Measurements from ENCODE around the gene SYTL5. TPM values are rescaled to one million over a fixed set of nuclear protein-coding genes. Genes with fewer than 3 reads are reported as not detected.

Gene SYTL5
- polyA plus RNA-seq, 1 experiment: 2.3 TPM

- no peak for DNase-seq (ENCODE audit: low read depth, low spot score)
- Histone ChIP-seq H3K4me3 (ENCODE audit: low read depth, low read length) (no peak overlapping the region), H3K27me3 (ENCODE audit: control insufficient read depth, insufficient read depth, low read length) (no peaks in the 10 kb centered on the region), H3K9me3 (ENCODE audit: control insufficient read depth, insufficient read depth, low read length) (no peaks in the 10 kb centered on the region; the same call in 1 of the 2 replicates), H3K27ac (ENCODE audit: low read depth, low read length) (no peak overlapping the region)
- no peak for TF ChIP-seq CTCF (IDR thresholded peaks at IDR 0.05; ENCODE audit: low read depth, low read length)
- CTCF ChIA-PET: no interaction called here
- POLR2A ChIA-PET: no interaction called here
These were observed 5.6 kb upstream of the SYTL5 start for GRCh38 chrX:38000706-38001105.

DNA sequence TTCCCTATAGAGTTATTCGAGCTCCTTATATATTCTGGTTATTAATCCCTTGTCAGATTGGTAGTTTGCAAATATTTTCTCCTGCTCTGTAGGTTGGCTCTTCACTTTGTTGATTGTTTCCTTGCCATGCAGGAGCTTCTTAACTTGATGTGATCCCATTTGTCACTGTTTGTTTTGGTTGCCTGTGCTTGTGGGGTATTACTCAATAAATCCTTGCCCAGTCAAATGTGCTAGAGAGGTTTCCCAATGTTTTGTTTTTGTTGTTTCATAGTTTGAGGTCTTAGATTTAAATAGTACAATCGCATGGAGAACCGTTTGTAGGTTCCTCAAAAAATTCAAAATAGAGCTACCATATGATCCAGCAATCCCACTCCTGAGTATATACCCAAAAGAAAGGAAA, 2.3 kb upstream of the SYTL5 start:
- no peak for TF ChIP-seq CTCF (IDR thresholded peaks at IDR 0.05; ENCODE audit: low read depth, low read length)
- ChIA-PET POLR2A (no interaction called here), CTCF (no interaction called here)
- DNase-seq (ENCODE audit: low read depth, low spot score): no peak
- Histone ChIP-seq H3K27ac (ENCODE audit: low read depth, low read length) (no peak overlapping the region), H3K27me3 (ENCODE audit: control insufficient read depth, insufficient read depth, low read length) (no peaks in the 10 kb centered on the region), H3K4me3 (ENCODE audit: low read depth, low read length) (no peak overlapping the region), H3K9me3 (ENCODE audit: control insufficient read depth, insufficient read depth, low read length) (no peaks in the 10 kb centered on the region; the same call in 1 of the 2 replicates)

DNA sequence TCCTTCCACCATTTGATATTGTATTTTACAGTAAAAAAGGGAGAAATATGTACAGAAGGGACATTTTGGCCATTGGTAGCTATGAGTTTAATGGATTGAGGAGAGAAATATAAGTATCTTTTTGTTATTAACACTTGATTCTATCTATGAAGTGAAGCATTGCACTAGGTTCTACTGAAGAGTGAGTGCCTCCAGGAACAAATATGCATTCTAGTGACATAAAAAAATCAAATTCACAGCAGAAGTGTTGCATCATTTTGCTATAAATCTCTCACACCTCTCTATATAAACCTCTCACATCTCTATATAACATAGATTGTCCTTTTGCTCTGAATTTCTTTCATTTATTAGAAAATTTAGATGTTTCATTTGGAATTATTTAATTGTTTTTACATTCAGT, 425 bp downstream of the SYTL5 start:
- Histone ChIP-seq H3K27me3 (ENCODE audit: control insufficient read depth, insufficient read depth, low read length) (no peaks in the 10 kb centered on the region), H3K4me3 (ENCODE audit: low read depth, low read length) (no peak overlapping the region), H3K27ac (ENCODE audit: low read depth, low read length) (no peak overlapping the region), H3K9me3 (ENCODE audit: control insufficient read depth, insufficient read depth, low read length) (no peaks in the 10 kb centered on the region)
- CTCF ChIA-PET: no interaction called here
- no peak for DNase-seq (ENCODE audit: low read depth, low spot score)
- POLR2A ChIA-PET: no interaction called here
- TF ChIP-seq CTCF (IDR thresholded peaks at IDR 0.05; ENCODE audit: low read depth, low read length): no peak

DNA sequence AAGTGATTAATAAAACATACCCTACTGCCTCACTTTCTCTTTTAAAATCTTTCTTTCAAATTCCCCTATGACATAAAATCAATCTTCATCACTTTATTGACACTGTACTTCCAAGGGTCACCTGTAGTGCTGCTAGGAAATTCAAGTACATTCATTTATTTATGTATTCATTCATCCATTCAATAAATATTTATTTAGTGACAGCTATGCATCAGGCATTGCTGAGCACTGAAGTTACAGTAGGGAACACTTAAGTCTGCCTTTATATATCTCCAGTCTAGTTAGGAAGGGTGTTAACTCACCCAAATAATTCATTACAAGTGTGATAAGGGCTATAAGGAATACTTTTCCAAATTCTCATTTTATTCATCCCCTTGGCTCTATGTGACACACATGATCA, 2.3 kb downstream of the SYTL5 start:
- H3K9me3 ChIP-seq (ENCODE audit: control insufficient read depth, insufficient read depth, low read length): no peaks in the 10 kb centered on the region
- no peak overlapping the region for H3K4me3 ChIP-seq (ENCODE audit: low read depth, low read length)
- H3K27ac ChIP-seq (ENCODE audit: low read depth, low read length): no peak overlapping the region
- ChIA-PET POLR2A (no interaction called here), CTCF (no interaction called here)
- DNase-seq (ENCODE audit: low read depth, low spot score): no peak
- no peak for TF ChIP-seq CTCF (IDR thresholded peaks at IDR 0.05; ENCODE audit: low read depth, low read length)
- no peaks in the 10 kb centered on the region for H3K27me3 ChIP-seq (ENCODE audit: control insufficient read depth, insufficient read depth, low read length)

- ChIA-PET POLR2A (no interaction called here), CTCF (no interaction called here)
- Histone ChIP-seq H3K27me3 (ENCODE audit: control insufficient read depth, insufficient read depth, low read length) (no peaks in the 10 kb centered on the region), H3K4me3 (ENCODE audit: low read depth, low read length) (no peak overlapping the region), H3K9me3 (ENCODE audit: control insufficient read depth, insufficient read depth, low read length) (no peaks in the 10 kb centered on the region), H3K27ac (ENCODE audit: low read depth, low read length) (no peak overlapping the region)
- no peak for TF ChIP-seq CTCF (IDR thresholded peaks at IDR 0.05; ENCODE audit: low read depth, low read length)
- DNase-seq (ENCODE audit: low read depth, low spot score): no peak
These were observed 3.3 kb downstream of the SYTL5 start for GRCh38 chrX:38009641-38010040.
